Ectodermal cell (in vitro differentiated cells): ENCODE results near the gene DRC3.

Source experiments
- H3K27ac ChIP-seq: 2 replicates; pipeline ENCODE4 v1.7.0; 2013; ENCODE audit warnings: mild to moderate bottlenecking, low read depth, low read length; ENCODE audit not compliant: insufficient read depth, poor library complexity, severe bottlenecking
- H3K27me3 ChIP-seq: 2 replicates; pipeline ENCODE4 v1.7.0; 2013; ENCODE audit warnings: mild to moderate bottlenecking, low read length; ENCODE audit not compliant: insufficient read depth, control insufficient read depth, poor library complexity, severe bottlenecking
- H3K36me3 ChIP-seq: one replicate; pipeline ENCODE4 v1.7.0; 2013; ENCODE audit warnings: low read length; ENCODE audit not compliant: control insufficient read depth, insufficient read depth
- H3K4me1 ChIP-seq: one replicate; pipeline ENCODE4 v1.7.0; 2013; ENCODE audit warnings: low read length; ENCODE audit not compliant: control insufficient read depth, insufficient read depth
- H3K4me3 ChIP-seq: 2 replicates; pipeline ENCODE4 v1.7.0; 2013; ENCODE audit warnings: low read depth, low read length, control low read depth; ENCODE audit not compliant: insufficient read depth
- H3K9me3 ChIP-seq: 2 replicates; pipeline ENCODE4 v1.7.0; 2013; ENCODE audit warnings: mild to moderate bottlenecking, low read length, moderate library complexity; ENCODE audit not compliant: control insufficient read depth
- WGBS, 2 experiments: methylation state at CpG; one replicate each; pipeline ENCODE4 v1.1.7; 2013; ENCODE audit warnings: missing lambda C conversion rate in 2 of 2; 5-methylcytosine and 5-hydroxymethylcytosine counted together

The DRC3 gene

GRCh38 chr17:17979778-17980177, 7.1 kb downstream of the DRC3 start:
- Histone ChIP-seq H3K36me3 (no peaks in the 10 kb centered on the region), H3K4me1 (no peaks in the 10 kb centered on the region), H3K27ac (no peak overlapping the region), H3K9me3 (no peaks in the 10 kb centered on the region), H3K27me3 (no peaks in the 10 kb centered on the region), H3K4me3 (no peak overlapping the region)
- WGBS, 2 experiments, result 90 to 97% methylated on average over 3 of the region's 3 CpGs

GRCh38 chr17:17981330-17981729, 8.7 kb downstream of the DRC3 start:
- Histone ChIP-seq H3K36me3 (no peaks in the 10 kb centered on the region), H3K27ac (no peak overlapping the region), H3K4me3 (no peak overlapping the region), H3K4me1 (no peaks in the 10 kb centered on the region), H3K9me3 (no peaks in the 10 kb centered on the region), H3K27me3 (no peaks in the 10 kb centered on the region)
- WGBS, 2 experiments, result 86 to 90% methylated on average over 9 of the region's 9 CpGs

GRCh38 chr17:17982801-17983200, 10.1 kb downstream of the DRC3 start:
- H3K36me3 ChIP-seq, result no peaks in the 10 kb centered on the region
- no peak overlapping the region for H3K27ac ChIP-seq
- H3K4me1 ChIP-seq, result no peaks in the 10 kb centered on the region
- H3K4me3 ChIP-seq, result no peak overlapping the region
- no peaks in the 10 kb centered on the region for H3K27me3 ChIP-seq
- H3K9me3 ChIP-seq, result no peaks in the 10 kb centered on the region
- 94 to 95% methylated on average over 8 to 9 of the region's 9 CpGs for WGBS, 2 experiments

- Histone ChIP-seq H3K36me3 (no peaks in the 10 kb centered on the region), H3K4me3 (no peak overlapping the region), H3K4me1 (no peaks in the 10 kb centered on the region), H3K27me3 (no peaks in the 10 kb centered on the region), H3K27ac (no peak overlapping the region), H3K9me3 (no peaks in the 10 kb centered on the region)
- WGBS, 2 experiments, result 83 to 85% methylated on average over 6 of the region's 6 CpGs
These were observed 10.7 kb downstream of the DRC3 start for GRCh38 chr17:17983376-17983775.

- Histone ChIP-seq H3K27me3 (no peaks in the 10 kb centered on the region), H3K9me3 (no peaks in the 10 kb centered on the region), H3K36me3 (no peaks in the 10 kb centered on the region), H3K4me1 (no peaks in the 10 kb centered on the region), H3K27ac (no peak overlapping the region), H3K4me3 (no peak overlapping the region)
- 93 to 94% methylated on average over 6 of the region's 6 CpGs for WGBS, 2 experiments
These were observed 11.1 kb downstream of the DRC3 start for GRCh38 chr17:17983776-17984175.

- 90 to 91% methylated on average over 2 of the region's 2 CpGs for WGBS, 2 experiments
- Histone ChIP-seq H3K4me3 (no peak overlapping the region), H3K9me3 (no peaks in the 10 kb centered on the region), H3K36me3 (no peaks in the 10 kb centered on the region), H3K27me3 (no peaks in the 10 kb centered on the region), H3K4me1 (no peaks in the 10 kb centered on the region), H3K27ac (no peak overlapping the region)
These were observed 12.5 kb downstream of the DRC3 start for GRCh38 chr17:17985153-17985552.

GRCh38 chr17:17985555-17985954, 12.9 kb downstream of the DRC3 start:
- Histone ChIP-seq H3K27ac (no peak overlapping the region), H3K36me3 (no peaks in the 10 kb centered on the region), H3K4me1 (no peaks in the 10 kb centered on the region), H3K27me3 (no peaks in the 10 kb centered on the region), H3K4me3 (no peak overlapping the region), H3K9me3 (no peaks in the 10 kb centered on the region)
- 85 to 88% methylated on average over 3 of the region's 3 CpGs for WGBS, 2 experiments

- Histone ChIP-seq H3K36me3 (no peaks in the 10 kb centered on the region), H3K4me3 (no peak overlapping the region), H3K9me3 (no peaks in the 10 kb centered on the region), H3K4me1 (no peaks in the 10 kb centered on the region), H3K27ac (no peak overlapping the region), H3K27me3 (no peaks in the 10 kb centered on the region)
- WGBS, 2 experiments, result 86 to 88% methylated on average over 7 of the region's 7 CpGs
These were observed 14.7 kb downstream of the DRC3 start for GRCh38 chr17:17987187-17987896.

GRCh38 chr17:17987901-17988300, 15.2 kb downstream of the DRC3 start:
- Histone ChIP-seq H3K27me3 (no peaks in the 10 kb centered on the region), H3K36me3 (no peaks in the 10 kb centered on the region), H3K4me3 (no peak overlapping the region), H3K27ac (no peak overlapping the region), H3K4me1 (no peaks in the 10 kb centered on the region), H3K9me3 (no peaks in the 10 kb centered on the region)
- 92 to 93% methylated on average over 14 of the region's 14 CpGs for WGBS, 2 experiments

GRCh38 chr17:17988427-17988945, 15.8 kb downstream of the DRC3 start:
- H3K9me3 ChIP-seq, result no peaks in the 10 kb centered on the region
- no peak overlapping the region for H3K27ac ChIP-seq
- H3K4me1 ChIP-seq, result no peaks in the 10 kb centered on the region
- no peaks in the 10 kb centered on the region for H3K27me3 ChIP-seq
- WGBS, 2 experiments, result 92 to 94% methylated on average over 7 of the region's 7 CpGs
- no peaks in the 10 kb centered on the region for H3K36me3 ChIP-seq
- no peak overlapping the region for H3K4me3 ChIP-seq
